Measurements from ENCODE around the gene RBM42. TPM values are rescaled to one million over a fixed set of nuclear protein-coding genes. Genes with fewer than 3 reads are reported as not detected.
A peak's percentile ranks its signal among the peaks of the same experiment; 100 is the strongest.
"Not testable (repeated sequence)": the region's sequence is repeated elsewhere in the genome, so short reads cannot be mapped to it uniquely, and the experiment has no call there.

The RBM42 gene
- total and polyA plus RNA-seq, 2 donors, result 14.8 to 89.5 TPM

DNA sequence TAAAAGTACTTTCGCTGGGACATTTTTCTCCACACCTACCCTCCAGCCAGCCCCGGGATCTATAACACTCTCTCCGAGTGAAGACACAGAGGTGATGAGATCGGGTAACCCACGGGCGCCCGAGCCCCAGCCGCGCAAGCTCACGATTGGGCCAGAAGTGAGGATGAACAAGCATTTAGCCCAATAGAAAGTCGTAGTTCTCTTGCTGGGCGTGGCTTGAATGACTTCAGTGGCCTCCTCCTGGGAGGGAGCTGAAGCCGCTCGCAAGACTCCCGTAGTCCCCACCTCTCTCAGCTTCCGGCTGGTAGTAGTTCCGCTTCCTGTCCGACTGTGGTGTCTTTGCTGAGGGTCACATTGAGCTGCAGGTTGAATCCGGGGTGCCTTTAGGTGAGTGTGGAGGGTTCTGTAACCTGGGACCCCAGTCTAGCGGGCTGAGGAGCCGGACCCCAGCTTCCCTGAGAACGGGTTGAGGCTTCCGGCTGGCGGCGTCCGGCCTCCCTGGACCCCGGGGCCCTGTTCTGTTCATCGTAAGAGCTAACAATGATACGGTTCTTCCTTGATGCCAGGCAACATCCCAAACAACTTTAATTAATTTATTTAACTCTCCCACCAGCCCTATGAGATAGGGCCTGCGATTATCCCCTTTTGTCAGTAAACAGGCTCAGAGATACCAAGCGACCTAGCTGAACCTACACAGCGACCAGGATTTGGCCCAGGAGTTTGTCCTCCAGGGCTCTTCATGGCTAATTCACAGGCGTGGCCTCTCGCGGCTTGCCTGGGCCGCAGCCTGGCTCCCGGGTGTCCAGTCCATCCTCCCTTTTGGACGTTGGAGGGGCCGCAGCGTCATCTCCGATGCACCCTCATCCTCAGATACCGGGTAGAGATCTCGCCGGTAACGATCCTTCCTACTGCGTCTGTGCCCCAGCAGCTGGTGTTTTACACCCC lies 19.5 kb downstream of the RBM42 start, which contains the start of gene COX6B1:
COX6B1 (plus strand) TSS at position 307 of the 945 bp plus-strand sequence. CDS start 2,921 bp downstream, outside the sequence.
- WGBS, result under 1% methylated on average over 46 of the region's 46 CpGs
- Histone ChIP-seq H3K4me3 (ENCODE audit: low read depth, low read length) (peak within 1 kb of the TSS; percentile 86), H3K27ac (ENCODE audit: low read depth) (peak within 1 kb of the TSS; percentile 84), H3K4me1 (ENCODE audit: insufficient read depth) (no peaks in the 10 kb centered on the region), H3K36me3 (ENCODE audit: insufficient read depth) (no peaks in the 10 kb centered on the region)
- DNase-seq (ENCODE audit: extremely low spot score), result peak; percentile 94

- no peak for DNase-seq (ENCODE audit: extremely low spot score)
- no peaks in the 10 kb centered on the region for H3K4me1 ChIP-seq (ENCODE audit: insufficient read depth)
- 76% methylated on average over 9 of the region's 9 CpGs for WGBS
- no peak overlapping the region for H3K27ac ChIP-seq (ENCODE audit: low read depth)
- H3K4me3 ChIP-seq (ENCODE audit: low read depth, low read length), result no peak overlapping the region
- H3K36me3 ChIP-seq (ENCODE audit: insufficient read depth), result peaks cover 2% of the 10 kb centered on the region
These were observed 21.7 kb downstream of the RBM42 start for GRCh38 chr19:35650581-35650980.

DNA sequence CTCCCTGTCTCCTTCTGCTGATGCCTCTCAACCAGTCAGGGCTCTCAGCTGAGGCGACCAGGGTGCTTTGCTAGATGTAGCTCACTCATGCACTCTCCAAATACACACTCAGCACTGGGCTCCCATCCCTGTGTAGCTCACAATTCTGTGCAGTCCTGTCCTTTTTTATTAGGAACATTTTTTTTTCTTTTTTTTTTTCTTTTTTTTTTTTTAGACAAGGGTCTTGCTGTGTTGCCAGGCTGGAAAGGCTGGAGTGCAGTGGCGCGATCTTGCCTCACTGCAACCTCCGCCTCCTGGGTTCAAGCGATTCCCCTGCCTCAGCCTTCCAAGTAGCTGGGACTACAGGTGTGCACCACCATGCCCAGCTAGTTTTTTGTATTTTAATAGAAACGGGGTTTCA lies 26.0 kb downstream of the RBM42 start:
- not testable (repeated sequence) for H3K4me1 ChIP-seq (ENCODE audit: insufficient read depth); DNase-seq (ENCODE audit: extremely low spot score); H3K27ac ChIP-seq (ENCODE audit: low read depth); H3K4me3 ChIP-seq (ENCODE audit: low read depth, low read length); H3K36me3 ChIP-seq (ENCODE audit: insufficient read depth)
- 98% methylated on average over 6 of the region's 6 CpGs for WGBS

- DNase-seq (ENCODE audit: extremely low spot score), result no peak
- WGBS, result 94% methylated on average over 4 of the region's 4 CpGs
- Histone ChIP-seq H3K4me1 (ENCODE audit: insufficient read depth) (no peaks in the 10 kb centered on the region), H3K4me3 (ENCODE audit: low read depth, low read length) (no peak overlapping the region), H3K36me3 (ENCODE audit: insufficient read depth) (peaks cover 6% of the 10 kb centered on the region), H3K27ac (ENCODE audit: low read depth) (no peak overlapping the region)
These were observed 26.8 kb downstream of the RBM42 start for GRCh38 chr19:35655600-35655999.

DNA sequence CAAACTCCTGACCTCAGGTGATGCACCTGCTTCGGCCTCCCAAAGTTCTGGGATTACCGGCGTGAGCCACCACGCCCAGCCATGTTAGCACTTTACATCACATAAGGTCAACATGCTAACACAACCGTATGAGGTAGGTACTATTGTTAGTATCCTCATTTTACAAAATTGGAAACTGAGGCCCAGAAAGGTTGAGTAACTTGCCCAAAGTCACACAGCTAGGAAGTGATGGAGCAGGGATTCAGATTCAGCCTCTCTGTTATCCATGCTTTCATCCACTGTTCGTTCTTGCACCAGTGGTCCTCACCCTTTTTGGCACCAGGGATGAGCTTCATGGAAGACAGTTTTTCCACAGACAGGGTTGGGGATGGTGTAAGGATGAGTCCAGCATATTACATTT lies 27.9 kb downstream of the RBM42 start:
- Histone ChIP-seq H3K4me1 (ENCODE audit: insufficient read depth) (no peaks in the 10 kb centered on the region), H3K36me3 (ENCODE audit: insufficient read depth) (peaks cover 6% of the 10 kb centered on the region), H3K4me3 (ENCODE audit: low read depth, low read length) (no peak overlapping the region), H3K27ac (ENCODE audit: low read depth) (no peak overlapping the region)
- no peak for DNase-seq (ENCODE audit: extremely low spot score)
- 96% methylated on average over 6 of the region's 6 CpGs for WGBS

GRCh38 chr19:35657904-35658700 lies 29.3 kb downstream of the RBM42 start:
- 82% methylated on average over 15 of the region's 15 CpGs for WGBS
- no peak overlapping the region for H3K4me3 ChIP-seq (ENCODE audit: low read depth, low read length)
- H3K36me3 ChIP-seq (ENCODE audit: insufficient read depth), result peaks cover 6% of the 10 kb centered on the region
- no peaks in the 10 kb centered on the region for H3K4me1 ChIP-seq (ENCODE audit: insufficient read depth)
- no peak for DNase-seq (ENCODE audit: extremely low spot score)
- no peak overlapping the region for H3K27ac ChIP-seq (ENCODE audit: low read depth)

DNA sequence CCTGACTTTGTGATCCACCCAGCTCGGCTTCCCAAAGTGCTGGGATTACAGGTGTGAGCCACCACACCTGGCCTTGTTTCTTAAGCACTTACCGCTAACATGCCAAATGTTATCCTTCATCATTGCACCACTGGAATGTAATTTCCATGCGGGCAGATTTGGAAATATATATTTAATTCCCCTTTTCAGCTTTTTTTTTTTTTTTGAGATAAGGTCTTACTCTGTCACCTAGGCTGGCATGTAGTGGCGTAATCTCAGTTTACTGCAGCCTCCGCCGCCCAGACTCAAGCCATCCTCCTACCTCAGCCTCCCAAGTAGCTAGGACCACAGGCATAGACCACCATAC lies 33.1 kb downstream of the RBM42 start:
- WGBS, result 99% methylated on average over 6 of the region's 6 CpGs
- no peak overlapping the region for H3K4me3 ChIP-seq (ENCODE audit: low read depth, low read length)
- DNase-seq (ENCODE audit: extremely low spot score), result no peak
- H3K27ac ChIP-seq (ENCODE audit: low read depth), result no peak overlapping the region
- H3K36me3 ChIP-seq (ENCODE audit: insufficient read depth), result peaks cover 5% of the 10 kb centered on the region
- H3K4me1 ChIP-seq (ENCODE audit: insufficient read depth), result no peaks in the 10 kb centered on the region

DNA sequence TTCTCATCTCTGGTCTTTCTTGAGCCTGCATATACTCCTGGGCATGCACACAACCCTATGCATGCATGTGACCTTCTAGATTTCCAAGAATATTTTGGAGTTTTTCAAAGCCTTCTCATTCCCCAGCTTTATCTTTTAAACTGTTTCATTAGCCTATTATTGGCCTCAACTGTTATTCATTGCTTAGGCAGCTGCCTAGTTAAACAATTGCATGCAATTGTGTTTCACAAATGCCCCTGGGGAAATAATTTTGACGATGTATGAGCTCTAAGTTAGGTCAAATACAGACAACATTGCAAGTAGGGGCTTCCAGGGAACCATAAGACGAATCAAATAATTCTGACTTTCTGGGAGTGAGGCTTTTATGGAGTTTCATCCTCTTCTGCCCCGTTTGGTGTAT lies 35.1 kb downstream of the RBM42 start:
- no peak for DNase-seq (ENCODE audit: extremely low spot score)
- WGBS, result 86% methylated on average over 3 of the region's 3 CpGs
- no peak overlapping the region for H3K4me3 ChIP-seq (ENCODE audit: low read depth, low read length)
- H3K4me1 ChIP-seq (ENCODE audit: insufficient read depth), result no peaks in the 10 kb centered on the region
- no peak overlapping the region for H3K27ac ChIP-seq (ENCODE audit: low read depth)
- H3K36me3 ChIP-seq (ENCODE audit: insufficient read depth), result peaks cover 5% of the 10 kb centered on the region

DNA sequence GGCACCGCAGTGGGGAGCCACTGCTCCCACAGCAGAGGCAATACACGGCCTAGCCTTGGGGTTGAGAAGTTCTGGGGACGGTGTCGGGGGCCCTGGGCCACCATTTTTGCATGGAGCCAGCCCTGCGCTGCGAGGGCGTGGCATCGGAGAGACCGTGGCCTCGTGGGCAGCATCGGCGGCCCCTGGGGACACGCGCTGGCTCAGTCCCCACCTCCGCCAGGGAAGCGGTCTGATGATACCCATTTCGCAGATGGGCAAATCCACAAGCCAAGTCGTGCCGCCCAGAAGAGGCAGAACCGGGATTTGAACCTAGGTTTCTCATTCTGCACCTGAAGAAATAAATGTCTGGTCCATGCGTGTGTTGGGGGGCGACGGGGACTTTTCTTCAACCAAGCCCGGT lies 36.3 kb downstream of the RBM42 start:
- no peaks in the 10 kb centered on the region for H3K4me1 ChIP-seq (ENCODE audit: insufficient read depth)
- DNase-seq (ENCODE audit: extremely low spot score), result no peak
- peaks cover 2% of the 10 kb centered on the region for H3K36me3 ChIP-seq (ENCODE audit: insufficient read depth)
- no peak overlapping the region for H3K27ac ChIP-seq (ENCODE audit: low read depth)
- 93% methylated on average over 24 of the region's 24 CpGs for WGBS
- H3K4me3 ChIP-seq (ENCODE audit: low read depth, low read length), result no peak overlapping the region

GRCh38 chr19:35665604-35666003 lies 36.8 kb downstream of the RBM42 start:
- Histone ChIP-seq H3K27ac (ENCODE audit: low read depth) (no peak overlapping the region), H3K36me3 (ENCODE audit: insufficient read depth) (peaks cover 2% of the 10 kb centered on the region), H3K4me3 (ENCODE audit: low read depth, low read length) (no peak overlapping the region), H3K4me1 (ENCODE audit: insufficient read depth) (no peaks in the 10 kb centered on the region)
- 71% methylated on average over 7 of the region's 7 CpGs for WGBS
- no peak for DNase-seq (ENCODE audit: extremely low spot score)

DNA sequence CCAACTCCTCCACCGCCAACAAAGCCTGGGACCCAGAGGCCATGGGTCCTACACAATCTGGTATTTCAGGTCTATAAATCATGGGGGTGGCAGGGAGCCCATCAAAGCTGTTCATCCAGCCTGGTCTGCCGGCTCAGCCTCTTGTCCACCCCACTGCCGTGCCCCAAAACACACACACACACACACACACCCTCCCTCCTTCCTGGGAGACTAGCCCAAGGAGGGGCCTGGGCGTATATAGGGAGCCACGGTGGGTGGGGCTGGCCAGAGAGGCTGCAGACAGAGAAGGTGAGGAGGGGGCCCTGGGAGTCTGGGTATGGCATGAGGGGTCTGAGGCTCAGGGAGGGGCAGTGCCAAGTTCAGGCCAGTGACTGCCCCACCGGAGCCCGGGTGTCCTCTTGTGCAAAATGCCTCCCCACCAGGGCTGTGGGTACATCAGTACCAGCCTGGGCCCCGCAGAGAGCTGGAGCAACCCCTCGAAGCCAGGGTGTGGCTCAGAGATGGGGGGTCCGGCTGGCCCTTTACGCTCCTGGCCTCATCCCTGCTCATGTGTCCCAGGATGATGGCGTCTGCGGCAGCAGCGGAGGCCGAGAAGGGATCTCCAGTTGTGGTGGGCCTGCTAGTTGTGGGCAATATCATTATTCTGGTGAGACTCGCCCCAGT lies 37.5 kb downstream of the RBM42 start, which contains the start of gene UPK1A:
UPK1A (plus strand) TSS at position 267 of the 663 bp plus-strand sequence; CDS start at position 563, 296 bp downstream.
- Histone ChIP-seq H3K4me3 (ENCODE audit: low read depth, low read length) (no peak within 1 kb of the TSS), H3K4me1 (ENCODE audit: insufficient read depth) (no peaks in the 10 kb centered on the region), H3K36me3 (ENCODE audit: insufficient read depth) (peaks cover 2% of the 10 kb centered on the region), H3K27ac (ENCODE audit: low read depth) (no peak within 1 kb of the TSS)
- 62% methylated on average over 16 of the region's 16 CpGs for WGBS
- peak; percentile 81 for DNase-seq (ENCODE audit: extremely low spot score)

DNA sequence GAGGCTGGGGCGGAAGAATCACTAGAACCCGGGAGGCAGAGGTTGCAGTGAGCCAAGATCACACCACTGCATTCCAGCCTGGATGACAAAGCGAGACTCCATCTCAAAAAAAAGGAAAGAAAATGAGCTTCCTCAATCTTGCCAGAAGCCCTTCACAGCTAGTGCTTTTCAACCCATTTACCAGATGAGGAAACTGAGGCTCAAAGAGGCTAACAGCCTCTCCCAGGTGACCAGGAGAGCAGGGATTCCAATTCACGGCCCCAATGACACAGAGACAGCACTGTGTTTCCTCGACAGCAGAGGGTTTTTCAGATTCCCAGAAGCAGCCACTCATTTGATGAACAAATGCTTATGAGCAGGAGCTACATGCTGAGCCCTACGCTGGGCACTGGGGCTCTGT lies 40.7 kb downstream of the RBM42 start:
- Histone ChIP-seq H3K27ac (ENCODE audit: low read depth) (no peak overlapping the region), H3K4me1 (ENCODE audit: insufficient read depth) (no peaks in the 10 kb centered on the region), H3K4me3 (ENCODE audit: low read depth, low read length) (no peak overlapping the region), H3K36me3 (ENCODE audit: insufficient read depth) (no peaks in the 10 kb centered on the region)
- no peak for DNase-seq (ENCODE audit: extremely low spot score)
- WGBS, result 78% methylated on average over 6 of the region's 6 CpGs

DNA sequence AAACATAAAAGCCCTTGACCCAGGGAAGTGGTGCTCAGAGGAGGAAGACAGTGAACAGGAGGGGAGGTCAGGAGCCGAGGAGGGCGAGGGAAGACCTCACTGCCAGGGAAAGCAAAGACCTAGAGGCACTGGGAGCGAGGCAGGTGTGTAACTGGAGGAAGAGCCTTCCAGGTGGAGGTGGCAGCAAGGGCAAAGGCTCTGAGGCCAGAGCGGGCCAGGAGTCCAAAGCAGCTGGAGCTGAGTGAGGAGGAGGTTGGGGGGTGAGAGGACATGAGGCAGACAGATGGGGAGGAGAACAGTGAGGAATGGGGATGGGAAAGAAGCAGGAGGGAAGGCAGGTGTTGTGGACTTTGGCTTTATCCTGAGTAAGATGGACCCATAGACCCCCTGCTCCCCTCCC lies 41.1 kb downstream of the RBM42 start:
- 70% methylated on average over 4 of the region's 4 CpGs for WGBS

More for the DNA sequence above, 41.1 kb downstream of the RBM42 start:
- Histone ChIP-seq H3K36me3 (ENCODE audit: insufficient read depth) (no peaks in the 10 kb centered on the region), H3K4me1 (ENCODE audit: insufficient read depth) (no peaks in the 10 kb centered on the region), H3K27ac (ENCODE audit: low read depth) (no peak overlapping the region), H3K4me3 (ENCODE audit: low read depth, low read length) (no peak overlapping the region)
- DNase-seq (ENCODE audit: extremely low spot score), result no peak
